ENCODE results near the gene SCD5.

GRCh38 chr4:82741188-82741587, 57.4 kb downstream of the SCD5 start:
- no peak for TF ChIP-seq CTCF (IDR thresholded peaks at IDR 0.05)
- TF ChIP-seq POLR2A (IDR thresholded peaks at IDR 0.05): no peak

Data from right lobe of liver (tissue), 4 donors.